ENCODE results near the gene STARD13.

GRCh38 chr13:33318744-33319143 lies 33.2 kb upstream of the STARD13 start:
- TF ChIP-seq EP300 (IDR thresholded peaks at IDR 0.05) (no peak), POLR2A (IDR thresholded peaks at IDR 0.05) (no peak)
- TF ChIP-seq, protein P1, sequence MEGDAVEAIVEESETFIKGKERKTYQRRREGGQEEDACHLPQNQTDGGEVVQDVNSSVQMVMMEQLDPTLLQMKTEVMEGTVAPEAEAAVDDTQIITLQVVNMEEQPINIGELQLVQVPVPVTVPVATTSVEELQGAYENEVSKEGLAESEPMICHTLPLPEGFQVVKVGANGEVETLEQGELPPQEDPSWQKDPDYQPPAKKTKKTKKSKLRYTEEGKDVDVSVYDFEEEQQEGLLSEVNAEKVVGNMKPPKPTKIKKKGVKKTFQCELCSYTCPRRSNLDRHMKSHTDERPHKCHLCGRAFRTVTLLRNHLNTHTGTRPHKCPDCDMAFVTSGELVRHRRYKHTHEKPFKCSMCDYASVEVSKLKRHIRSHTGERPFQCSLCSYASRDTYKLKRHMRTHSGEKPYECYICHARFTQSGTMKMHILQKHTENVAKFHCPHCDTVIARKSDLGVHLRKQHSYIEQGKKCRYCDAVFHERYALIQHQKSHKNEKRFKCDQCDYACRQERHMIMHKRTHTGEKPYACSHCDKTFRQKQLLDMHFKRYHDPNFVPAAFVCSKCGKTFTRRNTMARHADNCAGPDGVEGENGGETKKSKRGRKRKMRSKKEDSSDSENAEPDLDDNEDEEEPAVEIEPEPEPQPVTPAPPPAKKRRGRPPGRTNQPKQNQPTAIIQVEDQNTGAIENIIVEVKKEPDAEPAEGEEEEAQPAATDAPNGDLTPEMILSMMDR (IDR thresholded peaks at IDR 0.05) = no peak
